ENCODE results near the gene CREB3L4. TPM values are rescaled to one million over a fixed set of nuclear protein-coding genes. Genes with fewer than 3 reads are reported as not detected.

CREB3L4 gene
- total and polyA plus RNA-seq, 2 of the 4 experiments (the other 2 are of a cell fraction) = 6.5 to 9.8 TPM

DNA sequence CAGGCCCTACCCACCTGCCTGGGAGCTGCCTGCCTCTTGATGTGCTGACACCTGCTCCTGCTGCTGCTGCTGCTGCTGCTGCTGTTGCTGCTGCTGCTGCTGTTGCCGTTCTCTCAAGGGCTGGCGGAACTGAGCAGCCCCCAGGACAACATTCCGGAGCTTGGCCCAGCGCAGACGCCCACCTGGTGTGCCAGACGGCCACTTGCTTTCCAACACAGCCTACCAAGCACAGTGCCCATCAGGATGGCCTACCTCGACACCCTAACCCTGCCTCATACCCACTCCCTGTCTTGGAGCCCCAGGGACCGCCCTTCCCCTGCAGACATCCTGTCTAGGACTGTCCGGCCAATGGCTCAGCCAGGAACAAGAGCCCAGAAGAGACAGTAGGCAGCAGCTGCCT is 33.0 kb upstream of the CREB3L4 start:
- no peak for TF ChIP-seq MAFK (IDR thresholded peaks at IDR 0.05; ENCODE audit: low read depth, low read length)
- TF ChIP-seq SMC3 (IDR thresholded peaks at IDR 0.05; ENCODE audit: low read depth, low read length) = no peak
- TF ChIP-seq BHLHE40 (IDR thresholded peaks at IDR 0.05; ENCODE audit: low read depth, low read length) = no peak
- no peak for TF ChIP-seq POLR2A (IDR thresholded peaks at IDR 0.05; ENCODE audit: low read depth, low read length)
- Histone ChIP-seq H3K9me3 (ENCODE audit: control insufficient read depth, insufficient read depth, low read length) (no peaks in the 10 kb centered on the region), H3K27ac (ENCODE audit: insufficient read depth, low read length) (no peak overlapping the region), H4K5ac (ENCODE audit: low read depth, low read length) (no peak overlapping the region), H3K4me2 (ENCODE audit: low read depth, low read length) (no peak overlapping the region), H3K27me3 (ENCODE audit: control insufficient read depth, insufficient read depth, low read length) (no peaks in the 10 kb centered on the region), H2BK20ac (ENCODE audit: low read depth, low read length) (no peak overlapping the region), H3K14ac (replicated peaks; ENCODE audit: low read depth, low read length) (no peak overlapping the region), H3K4ac (ENCODE audit: low read depth, low read length) (no peak overlapping the region), H3K23ac (ENCODE audit: low read depth, low read length) (no peak overlapping the region), H3K4me1 (ENCODE audit: control insufficient read depth, insufficient read depth, low read length) (no peaks in the 10 kb centered on the region), H2BK5ac (ENCODE audit: low read depth, low read length, poor library complexity, severe bottlenecking) (no peak overlapping the region), H2BK15ac (ENCODE audit: low read depth, low read length) (no peak overlapping the region), H3K9me1 (ENCODE audit: insufficient read depth, low read length) (peaks cover 3% of the 10 kb centered on the region; the same call in 1 of the 2 replicates), H2AFZ (replicated peaks; ENCODE audit: low read length, poor library complexity) (peak overlapping the region; percentile 14), H3K79me1 (ENCODE audit: low read depth in 1 of 2, low read length in 2 of 2) (peaks cover 0 to 5% of the 10 kb centered on the region in 2 experiments; a peak in 2 of 4 replicates), H2AK5ac (ENCODE audit: low read depth, low read length) (no peak overlapping the region), H3K4me3 (ENCODE audit: insufficient read depth, low read depth, low read length) (no peak overlapping the region), H4K8ac (ENCODE audit: low read depth in 2 of 2, low read length in 2 of 2) (no peak overlapping the region), H2AK9ac (replicated peaks; ENCODE audit: low read depth, low read length, poor library complexity) (no peak overlapping the region), H3K18ac (ENCODE audit: low read depth, low read length) (no peak overlapping the region), H4K91ac (ENCODE audit: insufficient read depth, low read depth, low read length) (no peak overlapping the region), H3K9ac (ENCODE audit: low read depth, low read length) (no peak overlapping the region), H4K20me1 (ENCODE audit: insufficient read depth, low read length) (no peaks in the 10 kb centered on the region), H3K36me3 (ENCODE audit: control insufficient read depth, insufficient read depth, low read length) (peaks cover 74% of the 10 kb centered on the region), H3K56ac (ENCODE audit: extremely low read depth, insufficient read depth, low read length) (no peak overlapping the region), H2BK120ac (ENCODE audit: low read depth, low read length) (no peak overlapping the region)
- ChIA-PET POLR2A (ENCODE audit: unreplicated experiment) (interaction anchor here (0.6 kb wide), 1 partner anchor 151 kb away, joined by 3 read pairs; no protein-coding TSS in a partner anchor), CTCF (no interaction called here)
- WGBS, 2 experiments (ENCODE audit: extremely low coverage in 2 of 2, insufficient read length in 1 of 2) = 92% methylated on average over 7 of the region's 9 CpGs; no CpG with 5 or more reads in 1 of the 2 experiments
- no TSS peak for BruUV-seq (replicated peaks)
- intact Hi-C loops (cut with micrococcal nuclease) = no loop called here
- DNase-seq = no peak
- dilution Hi-C loops (cut with HindIII; ENCODE audit: low sequenced_read_pairs, unreplicated experiment) = no loop called here
- no peak for ATAC-seq (ENCODE audit: low read depth)
- in situ Hi-C loops (cut with MboI; ENCODE audit: low sequenced_read_pairs) = no loop called here
